GM15510 (cell line): ENCODE results near the gene TRAPPC2B.
A peak's percentile ranks its signal among the peaks of the same experiment; 100 is the strongest.

Experiments used
- POLR2A ChIP-seq: IDR thresholded peaks from 3 replicates; pipeline ENCODE4 v1.6.1; 2011; ENCODE audit warnings: borderline replicate concordance; ENCODE audit not compliant: insufficient read length; ENCODE audit errors: extremely low read depth

The TRAPPC2B gene

DNA sequence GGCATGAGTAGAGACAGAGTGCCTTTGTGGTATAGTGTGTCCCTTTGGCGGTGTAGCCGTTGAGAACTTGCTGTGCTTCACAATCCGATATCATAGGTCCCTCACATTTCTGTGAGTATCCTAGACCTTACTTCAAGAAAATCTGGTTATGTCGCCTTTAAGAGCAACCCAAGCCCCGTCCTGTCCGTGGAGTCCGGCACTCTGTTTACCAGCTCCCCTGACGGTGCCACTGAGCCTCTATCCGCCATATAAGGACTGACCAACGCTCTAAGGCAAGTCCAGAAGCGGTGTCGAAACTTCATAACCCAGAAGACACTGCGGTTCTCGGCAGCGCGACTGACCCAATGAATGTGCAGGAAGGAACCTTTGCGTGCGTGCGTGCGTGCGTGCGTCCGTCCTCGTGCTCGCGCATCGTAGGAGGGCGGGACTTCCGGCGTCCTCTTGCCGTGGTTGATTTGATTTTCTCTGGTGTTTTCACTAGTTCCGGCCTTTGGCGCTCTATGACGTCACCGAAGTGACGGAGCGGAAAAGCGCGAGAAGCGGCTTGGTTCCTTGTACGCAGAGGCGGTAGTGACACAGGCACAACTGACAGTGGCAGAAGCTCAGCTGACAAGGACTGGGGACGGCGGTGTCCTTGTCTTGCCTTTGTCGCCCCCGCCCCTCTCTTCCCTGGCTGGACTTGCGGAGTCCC, at the start of gene TRAPPC2B, which contains the start of gene ZNF547:
Gene TRAPPC2B (plus strand): TSS at position 555 of the 691 bp plus-strand sequence. CDS start 1,283 bp downstream, outside the sequence.
Gene ZNF547 (plus strand): TSS at position 555 of the 691 bp plus-strand sequence. CDS start 5,005 bp downstream, outside the sequence.
- peak; percentile 59 for TF ChIP-seq POLR2A

DNA sequence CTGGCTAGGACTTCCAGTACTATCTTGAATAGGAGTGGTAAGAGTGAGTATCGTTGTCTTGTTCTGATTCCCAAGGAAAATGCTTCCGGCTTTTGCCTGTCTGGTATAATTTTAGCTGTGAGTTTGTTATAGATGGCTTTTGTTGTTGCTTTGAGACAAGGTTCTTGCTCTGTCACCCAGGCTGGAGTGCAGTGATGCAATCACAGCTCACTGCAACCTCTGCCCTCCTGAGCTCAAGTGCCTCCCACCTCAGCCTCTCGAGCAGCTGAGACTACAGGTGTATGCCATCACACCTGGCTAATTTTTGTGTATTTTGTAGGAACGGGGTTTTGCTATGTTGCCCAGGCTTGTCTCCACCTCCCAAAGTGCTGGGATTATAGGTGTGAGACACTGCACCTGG, 49.2 kb upstream of the TRAPPC2B start:
- no peak for TF ChIP-seq POLR2A

- no peak for TF ChIP-seq POLR2A
Observed at GRCh38 chr19:57317503-57317902, 45.8 kb upstream of the TRAPPC2B start.

- TF ChIP-seq POLR2A = no peak
Observed at GRCh38 chr19:57319869-57320179, 43.5 kb upstream of the TRAPPC2B start.

- peak; percentile 78 for TF ChIP-seq POLR2A
Observed at GRCh38 chr19:57320180-57321084, 42.9 kb upstream of the TRAPPC2B start, which contains the start of gene ZNF543. ZNF543 (plus strand) TSS chr19:57320472; CDS start chr19:57320854, 382 bp downstream.

DNA sequence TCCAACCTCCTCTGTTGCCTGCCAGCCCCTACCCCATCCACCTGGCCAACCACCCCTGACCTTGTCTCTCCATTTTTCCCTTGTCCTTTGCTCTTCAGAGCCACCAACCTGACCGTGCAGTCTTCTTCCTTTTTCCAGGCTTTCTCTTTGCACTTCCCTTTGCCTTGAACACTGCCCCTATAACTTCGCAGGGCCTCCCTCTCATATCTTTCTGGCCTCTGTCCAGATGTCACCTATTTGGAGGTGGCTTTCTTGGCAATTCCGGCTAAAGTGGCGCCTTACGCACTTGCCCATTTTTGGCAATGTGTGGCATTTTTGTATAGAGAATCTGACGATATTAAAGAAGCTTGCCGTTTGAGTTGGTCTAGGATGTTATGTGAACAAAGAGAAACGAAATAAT, 42.2 kb upstream of the TRAPPC2B start:
- no peak for TF ChIP-seq POLR2A

DNA sequence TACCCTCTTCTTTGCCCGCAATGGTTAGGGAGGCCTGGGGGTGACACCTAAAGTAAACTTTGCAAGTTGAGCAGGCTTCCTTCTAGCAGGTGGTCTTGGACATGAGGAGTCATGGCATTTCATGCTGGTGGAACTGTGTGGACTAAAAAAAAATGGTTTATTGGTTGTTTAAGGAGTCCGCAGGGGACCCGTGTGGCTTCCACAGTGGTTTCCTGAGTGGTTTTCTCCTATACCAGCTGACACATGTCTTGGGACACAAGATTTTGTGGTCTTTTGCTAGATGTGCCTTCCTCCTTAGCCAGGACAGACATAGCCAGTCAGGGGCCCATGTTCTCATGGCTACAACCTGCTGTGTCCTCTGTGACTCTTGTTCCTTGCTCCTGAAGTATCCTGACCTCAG, 41.6 kb upstream of the TRAPPC2B start:
- TF ChIP-seq POLR2A = no peak

- TF ChIP-seq POLR2A = no peak
Observed at GRCh38 chr19:57324992-57325391, 38.4 kb upstream of the TRAPPC2B start.

DNA sequence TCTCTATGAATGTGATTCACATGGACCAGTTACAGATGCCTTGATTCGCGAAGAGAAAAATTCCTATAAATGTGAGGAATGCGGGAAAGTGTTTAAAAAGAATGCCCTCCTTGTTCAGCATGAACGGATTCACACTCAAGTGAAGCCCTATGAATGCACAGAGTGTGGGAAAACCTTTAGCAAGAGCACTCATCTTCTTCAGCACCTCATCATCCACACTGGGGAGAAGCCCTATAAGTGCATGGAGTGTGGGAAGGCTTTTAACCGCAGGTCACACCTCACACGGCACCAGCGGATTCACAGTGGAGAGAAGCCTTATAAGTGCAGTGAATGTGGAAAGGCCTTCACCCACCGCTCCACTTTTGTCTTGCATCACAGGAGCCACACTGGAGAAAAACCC, 35.4 kb upstream of the TRAPPC2B start:
- no peak for TF ChIP-seq POLR2A

GRCh38 chr19:57334191-57334590, 29.2 kb upstream of the TRAPPC2B start:
- TF ChIP-seq POLR2A = no peak

GRCh38 chr19:57338877-57339276, 24.5 kb upstream of the TRAPPC2B start:
- TF ChIP-seq POLR2A = no peak

DNA sequence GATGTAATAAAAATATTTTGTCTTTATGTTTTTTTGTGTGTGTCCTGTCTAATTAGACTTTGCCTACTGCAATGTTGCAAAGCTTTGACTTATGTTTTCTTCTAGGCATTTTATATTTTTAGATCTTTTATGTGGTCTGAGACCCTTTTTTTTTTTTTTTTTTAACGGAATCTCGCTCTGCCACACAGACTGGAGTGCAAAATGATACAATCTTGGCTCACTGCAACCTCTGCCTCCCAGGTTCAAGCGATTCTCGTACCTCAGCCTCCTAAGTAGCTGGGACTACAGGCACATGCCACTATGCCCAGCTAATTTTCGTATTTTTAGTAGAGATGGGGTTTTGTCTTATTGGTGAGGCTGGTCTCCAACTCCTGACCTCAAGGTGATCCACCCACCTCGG, 20.8 kb upstream of the TRAPPC2B start:
- no peak for TF ChIP-seq POLR2A

GRCh38 chr19:57348136-57348535, 15.2 kb upstream of the TRAPPC2B start:
- TF ChIP-seq POLR2A = no peak

GRCh38 chr19:57350877-57351805, 12.2 kb upstream of the TRAPPC2B start, which contains the start of gene ZNF304:
ZNF304 (plus strand) TSS chr19:57351271; CDS start chr19:57351665, 394 bp downstream.
- TF ChIP-seq POLR2A = peak; percentile 52
